Lower lobe of right lung (tissue), 2 donors: ENCODE measurements around the gene SPTSSA. TPM values are rescaled to one million over a fixed set of nuclear protein-coding genes. Genes with fewer than 3 reads are reported as not detected.
"Not testable (repeated sequence)": the region's sequence is repeated elsewhere in the genome, so short reads cannot be mapped to it uniquely, and the experiment has no call there.

Experiments
- ATAC-seq, 2 donors: fragments of 200-7000 bp; cut with Tn5 transposase; one replicate each; pipeline ENCODE4 v1.9.1; 2020 to 2022; ENCODE audit warnings: mild to moderate bottlenecking in 2 of 2, moderate library complexity in 2 of 2
- DNase-seq: peaks from one replicate; pipeline ENCODE4 v3.0.0-alpha.2; 2020
- H3K27ac ChIP-seq: fragments of 200-600 bp; one replicate; pipeline ENCODE4 v1.8.0; 2022
- H3K27me3 ChIP-seq: fragments of 200-600 bp; one replicate; pipeline ENCODE4 v1.8.0; 2022; ENCODE audit warnings: low read depth
- H3K36me3 ChIP-seq: fragments of 200-600 bp; one replicate; pipeline ENCODE4 v1.8.0; 2022; ENCODE audit warnings: mild to moderate bottlenecking
- H3K4me1 ChIP-seq: fragments of 200-600 bp; one replicate; pipeline ENCODE4 v1.8.0; 2022
- H3K4me3 ChIP-seq: fragments of 200-600 bp; one replicate; pipeline ENCODE4 v1.8.0; 2022; ENCODE audit warnings: mild to moderate bottlenecking
- H3K9me3 ChIP-seq: fragments of 200-600 bp; one replicate; pipeline ENCODE4 v1.8.0; 2022
- intact Hi-C: fragments of 100-400 bp; cut with DNase I; formaldehyde crosslinking; loops from one replicate; pipeline ENCODE4 v1.11.0; 2022
- total RNA-seq: library from RNA; stranded (reverse); fragmentation: NEBNext Ultra II Directional; extraction: Animal tissue kit (Norgen Biotek cat#: 25700); gene quantifications from one replicate; pipeline ENCODE4 v1.2.1, GENCODE V29; 2021
- TF ChIP-seq, protein P1 (sequence below): fragments of 200-600 bp; IDR thresholded peaks from one replicate; pipeline ENCODE4 v1.8.0; 2022; ENCODE audit warnings: antibody characterized with exemption, mild to moderate bottlenecking
- donor health status: DM: no; HTN: yes; CAD: no; lungs with severe emphysema.

SPTSSA gene
- total RNA-seq, 1 donor from 2014 or later: 47.6 TPM

GRCh38 chr14:34404416-34404815 lies 57.6 kb downstream of the SPTSSA start:
- no peak for DNase-seq
- Histone ChIP-seq H3K27me3 (no peaks in the 10 kb centered on the region), H3K36me3 (no peaks in the 10 kb centered on the region), H3K9me3 (no peaks in the 10 kb centered on the region), H3K27ac (no peak overlapping the region), H3K4me1 (no peaks in the 10 kb centered on the region), H3K4me3 (no peak overlapping the region)
- intact Hi-C loops: no loop called here
- TF ChIP-seq, protein P1, sequence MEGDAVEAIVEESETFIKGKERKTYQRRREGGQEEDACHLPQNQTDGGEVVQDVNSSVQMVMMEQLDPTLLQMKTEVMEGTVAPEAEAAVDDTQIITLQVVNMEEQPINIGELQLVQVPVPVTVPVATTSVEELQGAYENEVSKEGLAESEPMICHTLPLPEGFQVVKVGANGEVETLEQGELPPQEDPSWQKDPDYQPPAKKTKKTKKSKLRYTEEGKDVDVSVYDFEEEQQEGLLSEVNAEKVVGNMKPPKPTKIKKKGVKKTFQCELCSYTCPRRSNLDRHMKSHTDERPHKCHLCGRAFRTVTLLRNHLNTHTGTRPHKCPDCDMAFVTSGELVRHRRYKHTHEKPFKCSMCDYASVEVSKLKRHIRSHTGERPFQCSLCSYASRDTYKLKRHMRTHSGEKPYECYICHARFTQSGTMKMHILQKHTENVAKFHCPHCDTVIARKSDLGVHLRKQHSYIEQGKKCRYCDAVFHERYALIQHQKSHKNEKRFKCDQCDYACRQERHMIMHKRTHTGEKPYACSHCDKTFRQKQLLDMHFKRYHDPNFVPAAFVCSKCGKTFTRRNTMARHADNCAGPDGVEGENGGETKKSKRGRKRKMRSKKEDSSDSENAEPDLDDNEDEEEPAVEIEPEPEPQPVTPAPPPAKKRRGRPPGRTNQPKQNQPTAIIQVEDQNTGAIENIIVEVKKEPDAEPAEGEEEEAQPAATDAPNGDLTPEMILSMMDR: no peak
- no peak for ATAC-seq

DNA sequence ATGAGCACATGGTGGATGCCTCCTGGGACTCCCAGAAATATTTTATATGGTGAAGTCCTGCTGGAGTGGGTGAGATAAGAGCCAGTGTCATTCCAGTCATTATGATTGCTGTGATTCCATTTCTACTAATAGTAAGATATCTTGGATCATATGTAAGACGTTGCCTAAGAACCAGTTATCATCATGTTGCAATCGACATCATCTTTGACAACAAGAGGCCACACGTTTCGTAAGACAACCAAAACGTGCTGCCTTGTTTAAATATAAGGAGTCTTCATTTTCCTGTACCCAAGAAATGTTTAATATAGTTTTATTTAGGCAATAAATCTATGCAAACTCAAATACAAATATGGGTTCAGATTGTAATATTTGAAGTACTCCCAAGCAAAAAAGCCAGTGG lies 58.4 kb downstream of the SPTSSA start:
- intact Hi-C loops: no loop called here
- H3K9me3 ChIP-seq: no peaks in the 10 kb centered on the region

DNA sequence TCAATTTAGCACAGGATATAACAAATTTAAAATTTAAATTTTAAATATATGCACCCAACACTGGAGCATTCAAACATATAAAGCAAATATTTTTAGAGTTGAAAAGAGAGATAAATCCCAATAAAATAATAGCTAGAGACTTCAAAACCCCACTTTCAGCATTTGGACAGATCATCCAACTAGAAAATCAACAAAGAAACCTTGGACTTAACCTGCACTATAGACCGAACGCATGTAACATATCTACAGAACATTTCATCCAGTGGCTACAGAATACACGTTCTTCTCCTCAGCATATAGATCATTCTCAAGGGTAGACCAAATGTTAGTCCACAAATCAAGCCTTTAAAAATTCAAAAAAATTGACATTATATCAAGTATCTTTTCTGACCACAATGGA lies 64.0 kb downstream of the SPTSSA start:
- intact Hi-C loops: no loop called here
- DNase-seq (no peak), ATAC-seq (no peak)
- H3K4me3 ChIP-seq: no peak overlapping the region
- no peaks in the 10 kb centered on the region for H3K4me1 ChIP-seq
- no peaks in the 10 kb centered on the region for H3K9me3 ChIP-seq
- H3K27me3 ChIP-seq: no peaks in the 10 kb centered on the region
- H3K36me3 ChIP-seq: no peaks in the 10 kb centered on the region
- TF ChIP-seq, protein P1: no peak
- H3K27ac ChIP-seq: no peak overlapping the region

More for the DNA sequence above, 58.4 kb downstream of the SPTSSA start:
- no peak overlapping the region for H3K27ac ChIP-seq
- H3K4me3 ChIP-seq: no peak overlapping the region
- no peaks in the 10 kb centered on the region for H3K36me3 ChIP-seq
- H3K27me3 ChIP-seq: no peaks in the 10 kb centered on the region
- DNase-seq (no peak), ATAC-seq (no peak)
- TF ChIP-seq, protein P1: no peak
- no peaks in the 10 kb centered on the region for H3K4me1 ChIP-seq

DNA sequence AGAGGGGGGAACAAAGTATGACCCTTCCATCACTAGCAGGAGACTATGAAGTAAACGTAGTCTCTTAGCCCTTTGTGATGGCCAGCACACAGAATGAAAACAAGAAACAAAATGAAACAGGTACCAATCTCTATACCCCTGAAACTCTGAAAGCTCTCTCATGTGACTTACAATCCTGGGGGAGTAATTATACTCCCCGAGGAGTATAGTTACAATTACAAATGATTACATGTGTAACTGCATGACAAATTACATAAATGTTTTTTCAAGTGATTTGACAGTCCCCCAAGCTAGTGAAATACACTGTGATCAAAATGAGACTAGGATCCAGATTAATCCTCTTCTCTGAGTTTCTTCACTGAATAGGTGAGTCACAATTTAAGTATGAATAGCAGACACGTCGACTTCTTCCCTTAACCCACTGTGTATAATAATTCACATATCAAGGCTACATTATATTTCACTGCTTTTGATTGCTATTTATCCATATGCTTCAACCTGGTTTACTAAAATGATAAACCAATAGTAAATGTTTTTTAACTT lies 74.0 kb downstream of the SPTSSA start:
- no peaks in the 10 kb centered on the region for H3K36me3 ChIP-seq
- no peaks in the 10 kb centered on the region for H3K27me3 ChIP-seq
- ATAC-seq (no peak), DNase-seq (no peak)
- TF ChIP-seq, protein P1: no peak
- no peak overlapping the region for H3K27ac ChIP-seq
- H3K4me3 ChIP-seq: no peak overlapping the region
- H3K4me1 ChIP-seq: no peaks in the 10 kb centered on the region
- H3K9me3 ChIP-seq: no peaks in the 10 kb centered on the region
- intact Hi-C loops: no loop called here

- H3K36me3 ChIP-seq: no peaks in the 10 kb centered on the region
- DNase-seq (no peak), ATAC-seq (no peak)
- H3K4me3 ChIP-seq: no peak overlapping the region
- no peaks in the 10 kb centered on the region for H3K4me1 ChIP-seq
- intact Hi-C loops: no loop called here
- TF ChIP-seq, protein P1: no peak
- H3K9me3 ChIP-seq: no peaks in the 10 kb centered on the region
- H3K27ac ChIP-seq: no peak overlapping the region
- no peaks in the 10 kb centered on the region for H3K27me3 ChIP-seq
These were observed 75.1 kb downstream of the SPTSSA start for GRCh38 chr14:34386865-34387485.

GRCh38 chr14:34385881-34386280 lies 76.2 kb downstream of the SPTSSA start:
- ATAC-seq, H3K4me3 ChIP-seq, H3K9me3 ChIP-seq, DNase-seq, H3K36me3 ChIP-seq, intact Hi-C loops, H3K27me3 ChIP-seq, H3K4me1 ChIP-seq, H3K27ac ChIP-seq: not testable (repeated sequence)
